CD4-positive, alpha-beta T cell treated with Interferon alpha-2 for 1 hour (primary cell): ENCODE measurements around the gene DOHH.
A peak's percentile ranks its signal among the peaks of the same experiment; 100 is the strongest.

ENCODE experiments used
- DNase-seq, 2 donors: peaks; one replicate each; pipeline ENCODE4 v3.0.0-alpha.2; 2020 to 2022

The DOHH gene

GRCh38 chr19:3499738-3500428, 591 bp downstream of the DOHH start:
- no peak for DNase-seq

GRCh38 chr19:3497757-3498520, 2.5 kb downstream of the DOHH start:
- no peak for DNase-seq

- DNase-seq, result no peak
Observed at GRCh38 chr19:3496392-3497273, 3.8 kb downstream of the DOHH start.

- DNase-seq, result peak; percentile 54 to 70
Observed at GRCh38 chr19:3494559-3494958, 5.9 kb downstream of the DOHH start.

- DNase-seq, result peak in 1 of 2 donors; percentile 38
Observed at GRCh38 chr19:3494051-3494450, 6.4 kb downstream of the DOHH start.

- no peak for DNase-seq
Observed at GRCh38 chr19:3493651-3494050, 6.8 kb downstream of the DOHH start.

GRCh38 chr19:3492919-3493318, 7.6 kb downstream of the DOHH start:
- no peak for DNase-seq

GRCh38 chr19:3492131-3492839, 8.2 kb downstream of the DOHH start:
- no peak for DNase-seq

- DNase-seq, result no peak
Observed at GRCh38 chr19:3491396-3492119, 8.9 kb downstream of the DOHH start.

GRCh38 chr19:3483226-3483628, 17.2 kb downstream of the DOHH start, which contains the start of gene SMIM44:
SMIM44 (minus strand) TSS chr19:3483441; CDS start chr19:3483403, 38 bp downstream.
- no peak for DNase-seq

- DNase-seq, result no peak
Observed at GRCh38 chr19:3482507-3483225, 17.8 kb downstream of the DOHH start.

- DNase-seq, result no peak
Observed at GRCh38 chr19:3481241-3482090, 19.0 kb downstream of the DOHH start.

- no peak for DNase-seq
Observed at GRCh38 chr19:3480383-3481091, 19.9 kb downstream of the DOHH start, which contains the start of gene SMIM24. SMIM24 (minus strand) TSS chr19:3480525; CDS start chr19:3480463, 62 bp downstream.

GRCh38 chr19:3479834-3480215, 20.6 kb downstream of the DOHH start:
- peak; percentile 35 to 48 for DNase-seq

- peak; percentile 72 to 76 for DNase-seq
Observed at GRCh38 chr19:3479177-3479833, 21.2 kb downstream of the DOHH start.

GRCh38 chr19:3478409-3479176, 21.9 kb downstream of the DOHH start:
- peak in 1 of 2 donors; percentile 12 for DNase-seq

GRCh38 chr19:3477951-3478350, 22.5 kb downstream of the DOHH start:
- DNase-seq, result no peak

GRCh38 chr19:3477506-3477905, 23.0 kb downstream of the DOHH start:
- DNase-seq, result no peak
